T-helper 1 cell (primary cell): ENCODE measurements around the gene ARHGDIA.
"Not testable (repeated sequence)": the region's sequence is repeated elsewhere in the genome, so short reads cannot be mapped to it uniquely, and the experiment has no call there.

Source experiments
- DNase-seq, 5 donors: peaks; one replicate each; pipeline ENCODE4 v3.0.0-alpha.2; 2012 to 2020
- total RNA-seq, 4 donors: gene quantifications; one replicate each; lab custom pipeline; 2026; lab: John Stamatoyannopoulos, UW

The ARHGDIA gene
- 170 to 281 (median 246) reads per million in 4 donors for total RNA-seq

DNA sequence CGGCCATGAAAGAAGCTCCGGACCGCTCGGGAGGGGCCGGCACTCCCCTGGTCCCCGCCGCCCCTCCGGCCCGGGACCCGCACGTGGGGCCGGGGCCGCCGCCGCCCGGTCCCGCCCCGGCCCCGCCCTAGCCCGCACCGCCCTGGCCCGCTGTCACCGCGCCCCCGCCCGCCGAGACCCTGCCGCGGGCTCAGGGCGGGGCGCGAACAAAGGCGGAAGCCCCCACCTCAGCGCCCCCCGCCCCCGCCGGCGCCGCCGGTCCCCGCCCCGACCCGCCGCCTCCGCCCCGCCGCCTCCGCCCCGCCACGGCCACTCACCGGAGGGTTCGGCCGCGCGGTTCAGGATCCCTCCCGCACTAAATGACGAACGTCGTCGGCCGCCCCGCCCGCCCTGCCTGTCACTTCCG is at the start of gene ARHGDIA:
ARHGDIA (minus strand) TSS at position 357 of the 406 bp plus-strand sequence. CDS start 1,407 bp downstream, outside the sequence.
- no peak for DNase-seq

- DNase-seq = no peak
Observed at GRCh38 chr17:81918832-81919545, 47.9 kb upstream of the ARHGDIA start.

DNA sequence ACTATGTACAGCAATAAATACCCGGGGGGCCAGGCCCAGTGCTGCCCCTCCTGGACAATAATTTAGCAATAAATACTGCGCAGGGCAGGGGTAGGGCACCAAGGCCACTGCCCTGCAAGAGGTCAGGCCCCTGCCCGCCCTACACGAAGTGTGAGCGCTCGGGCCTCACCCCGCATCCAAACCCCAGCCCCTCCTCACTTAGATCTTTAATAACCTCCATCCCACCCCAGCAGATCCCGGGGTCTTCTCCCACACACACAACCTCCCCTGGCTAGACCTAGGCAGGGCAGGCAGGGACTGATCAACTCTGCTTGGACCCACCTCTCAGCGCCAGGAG is 47.2 kb upstream of the ARHGDIA start:
- not testable (repeated sequence) for DNase-seq

GRCh38 chr17:81917565-81918332 is 46.6 kb upstream of the ARHGDIA start, which contains the start of gene SIRT7:
Gene SIRT7 (minus strand): TSS chr17:81918176. CDS start chr17:81918131, 45 bp downstream.
- DNase-seq = peak; percentile 73 to 86 (median 82)

DNA sequence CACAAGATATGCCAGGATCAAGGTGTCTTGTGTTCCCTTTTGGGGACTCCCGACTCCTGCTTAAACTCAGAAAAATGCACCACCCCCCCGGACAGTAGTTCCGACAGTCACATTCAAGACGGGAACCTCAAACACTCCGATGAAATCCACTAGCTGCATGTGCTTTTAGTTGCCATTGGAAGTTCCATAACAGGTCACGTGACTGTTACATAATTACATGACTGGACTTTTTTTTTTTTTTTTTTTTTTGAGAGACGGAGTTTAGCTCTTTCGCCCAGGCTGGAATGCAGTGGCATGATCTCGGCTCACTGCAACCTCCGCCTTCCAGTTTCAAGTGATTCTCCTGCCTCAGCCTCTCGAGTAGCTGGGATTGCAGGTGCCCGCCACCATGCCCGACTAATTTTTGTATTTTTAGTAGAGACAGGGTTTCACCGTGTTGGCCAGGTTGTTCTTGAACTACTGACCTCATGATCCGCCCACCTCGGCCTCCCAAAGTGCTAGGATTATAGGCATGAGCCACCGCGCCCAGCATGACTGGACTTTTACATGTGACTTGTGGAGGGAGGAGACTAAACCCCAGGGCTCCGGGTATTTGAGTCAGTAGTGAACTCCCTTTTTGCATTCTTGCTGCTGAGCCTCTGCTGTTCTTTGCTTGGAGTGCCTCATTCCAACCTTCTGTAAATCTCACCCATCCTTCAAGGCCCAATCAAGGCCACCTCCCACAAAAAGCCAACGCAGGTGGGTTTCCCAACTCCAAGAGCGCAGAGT is 45.3 kb upstream of the ARHGDIA start:
- DNase-seq = no peak

DNA sequence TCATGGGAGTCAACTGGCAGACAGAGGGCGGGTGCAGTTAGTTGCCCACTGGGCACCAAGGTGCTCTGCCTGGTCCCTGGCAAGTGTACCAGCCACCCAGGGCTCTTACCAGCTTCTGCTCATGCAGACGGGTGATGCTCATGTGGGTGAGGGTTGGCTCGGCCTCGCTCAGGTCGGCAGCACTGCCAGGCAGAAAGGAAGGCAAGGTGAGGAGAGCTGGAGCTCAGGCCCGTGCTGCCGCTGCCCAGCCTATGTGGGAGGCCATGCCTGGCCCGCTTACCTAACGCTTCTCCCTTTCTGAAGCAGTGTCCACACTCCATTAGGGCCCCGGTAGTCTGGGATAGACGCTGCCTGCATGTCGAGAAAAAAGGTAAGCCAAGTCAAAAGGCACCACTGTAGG is 44.2 kb upstream of the ARHGDIA start:
- no peak for DNase-seq

DNA sequence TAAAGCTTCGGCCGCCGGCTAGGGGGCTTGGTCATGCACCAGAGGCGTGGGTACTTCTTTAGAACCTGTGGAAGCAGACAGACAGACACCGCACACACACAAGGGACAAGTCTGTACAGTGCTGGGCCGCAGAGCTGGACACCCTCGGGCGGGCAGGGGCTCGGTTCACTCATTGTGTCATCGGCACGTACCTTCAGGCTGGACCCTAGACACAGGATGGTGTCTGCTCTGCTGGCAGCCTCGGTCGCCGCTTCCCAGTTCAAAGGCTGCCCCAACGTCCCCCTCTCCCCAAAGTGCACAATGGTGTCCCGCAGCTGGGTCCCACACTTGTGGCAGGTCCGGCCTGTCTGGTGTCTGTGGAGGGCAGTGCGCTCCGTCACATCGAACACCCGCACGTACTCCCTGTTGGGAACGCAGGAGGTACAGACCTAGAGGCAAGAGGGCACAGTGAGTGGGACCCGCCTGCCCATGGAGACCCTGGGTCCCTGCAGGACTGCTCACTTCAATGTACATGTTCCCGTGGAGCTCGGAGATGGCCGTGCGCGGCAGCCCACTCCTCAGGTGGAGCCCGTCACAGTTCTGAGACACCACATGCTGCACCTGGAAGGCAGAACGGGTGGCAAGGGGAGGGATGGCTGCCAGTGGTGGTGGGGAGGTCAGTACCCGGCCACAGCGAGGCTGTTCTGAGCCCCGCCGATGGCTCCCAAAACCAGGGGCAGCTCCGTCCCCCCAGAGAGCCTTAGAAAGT is 43.1 kb upstream of the ARHGDIA start:
- no peak for DNase-seq

DNA sequence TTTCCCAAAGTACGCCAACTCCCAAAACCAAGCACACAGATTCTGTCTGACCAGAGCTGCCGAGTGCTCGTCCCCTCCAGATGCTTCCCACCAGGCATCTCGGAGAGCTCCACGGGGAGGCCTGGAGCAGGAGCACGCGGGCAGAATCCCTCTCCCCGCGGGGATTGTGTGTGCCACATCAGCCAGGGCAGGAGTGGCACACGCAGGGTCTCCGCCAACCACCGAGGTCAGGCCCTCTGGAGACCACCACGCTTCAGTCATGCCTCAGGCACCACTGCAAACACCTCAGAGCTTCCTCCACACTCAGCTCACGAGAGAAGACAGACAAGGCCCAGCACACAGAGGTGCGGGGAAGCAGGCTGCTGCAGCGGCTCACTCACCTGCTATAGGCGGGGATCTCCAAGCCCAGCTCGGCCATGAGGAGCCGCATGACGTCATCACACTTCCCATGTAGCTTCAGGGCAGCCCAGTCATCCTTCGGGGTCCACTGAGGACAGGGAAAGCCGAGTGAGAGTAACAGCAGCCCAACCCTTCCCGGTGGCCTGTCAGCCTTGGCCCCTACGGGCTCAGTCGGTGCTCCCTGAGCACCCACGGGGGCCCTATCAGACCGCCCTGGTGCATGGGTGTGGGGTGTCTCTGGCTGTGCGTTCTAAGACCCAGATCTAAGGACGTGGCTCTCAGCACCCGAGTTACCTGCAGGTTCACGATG is 42.4 kb upstream of the ARHGDIA start:
- no peak for DNase-seq

GRCh38 chr17:81912441-81913309 is 41.5 kb upstream of the ARHGDIA start:
- DNase-seq = no peak

DNA sequence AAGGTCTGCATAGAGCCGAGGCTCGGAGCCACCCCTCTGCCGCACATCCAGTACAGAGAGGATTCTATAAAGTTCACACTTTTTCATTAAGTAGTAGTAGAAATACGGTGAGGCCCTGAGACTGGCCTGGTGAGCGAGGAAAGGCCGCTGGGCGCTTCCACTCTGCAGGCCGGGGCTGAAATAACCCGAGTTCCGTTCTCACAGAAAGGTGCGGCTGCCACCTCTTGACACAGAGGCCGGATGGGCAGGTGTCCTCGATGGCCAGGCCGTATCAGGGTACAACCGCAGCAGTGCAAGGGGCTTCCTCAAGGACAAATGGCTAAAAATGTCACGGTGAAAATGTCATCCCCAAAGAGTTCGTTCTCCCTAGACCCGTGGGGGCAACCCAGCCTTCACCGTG is 40.8 kb upstream of the ARHGDIA start:
- DNase-seq = no peak

DNA sequence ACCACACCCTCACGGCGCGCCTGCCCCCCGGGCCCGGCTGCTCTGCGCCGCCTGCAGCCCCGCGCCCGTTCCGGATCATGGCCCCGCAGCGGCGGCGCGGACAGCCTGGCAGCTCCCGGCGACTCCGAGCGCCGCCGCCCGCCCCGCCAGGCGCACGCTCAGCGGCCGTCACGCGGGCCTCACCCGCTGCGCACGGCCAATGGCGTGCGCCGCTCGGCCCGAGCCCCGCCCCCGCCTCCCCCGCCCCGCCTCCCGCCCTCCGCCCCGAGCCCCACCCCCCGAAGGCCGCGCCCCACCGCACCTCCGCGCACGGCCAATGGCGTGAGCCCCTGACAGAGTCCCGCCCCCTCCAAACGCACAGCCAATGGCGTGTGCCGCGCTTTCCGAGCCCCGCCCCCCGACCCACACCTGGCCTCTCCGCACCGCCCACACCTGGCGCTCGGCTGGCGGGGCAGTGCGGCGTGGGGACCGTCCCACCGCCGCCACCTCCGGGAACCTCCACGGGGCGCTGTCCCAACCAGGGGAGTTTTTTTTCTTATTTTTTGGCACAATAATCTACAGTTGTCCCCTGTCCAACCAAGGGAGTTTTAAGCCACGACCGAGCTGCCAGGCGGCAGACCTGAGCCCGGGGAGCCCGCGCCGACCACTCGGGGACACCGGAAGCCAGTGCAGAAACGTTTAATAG is 40.3 kb upstream of the ARHGDIA start, which contains the start of gene PCYT2:
PCYT2 (minus strand) TSS at position 123 of the 685 bp plus-strand sequence; CDS start at position 79, 44 bp downstream.
- peak; percentile 90 to 94 (median 93) for DNase-seq

DNA sequence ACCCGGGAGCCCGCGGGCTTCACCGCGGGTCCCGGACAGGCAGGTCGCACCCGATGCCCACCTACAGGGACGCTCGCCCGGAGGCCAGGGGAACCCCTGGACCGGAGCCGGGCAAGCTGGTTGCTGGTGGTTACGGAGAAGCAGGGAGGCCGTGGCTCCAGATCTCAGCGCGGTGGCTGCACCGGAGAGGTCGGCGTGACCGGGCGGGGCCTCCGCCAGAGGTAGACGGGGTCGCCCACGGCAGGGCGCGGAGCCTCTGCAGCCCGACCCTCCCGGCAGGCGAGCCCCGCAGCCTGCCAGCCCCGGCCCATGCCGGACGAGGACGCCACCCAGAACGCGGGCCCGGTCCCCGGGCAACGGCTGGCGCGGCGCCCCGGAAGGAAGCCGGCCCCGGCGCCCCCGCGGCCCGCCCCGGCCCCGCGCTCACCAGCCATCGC is 39.7 kb upstream of the ARHGDIA start:
- DNase-seq = no peak

GRCh38 chr17:81909966-81910839 is 39.1 kb upstream of the ARHGDIA start:
- DNase-seq = no peak

GRCh38 chr17:81909231-81909630 is 38.1 kb upstream of the ARHGDIA start:
- no peak for DNase-seq

- DNase-seq = no peak
Observed at GRCh38 chr17:81908793-81909192, 37.7 kb upstream of the ARHGDIA start.

GRCh38 chr17:81907219-81908145 is 36.3 kb upstream of the ARHGDIA start:
- peak in 1 of 5 donors; percentile 9 for DNase-seq

GRCh38 chr17:81906476-81907218 is 35.5 kb upstream of the ARHGDIA start:
- peak in 1 of 5 donors; percentile 9 for DNase-seq
